GM19240 (cell line): ENCODE results near the gene SLITRK5.

Experiments
- DNase-seq: peaks from one replicate; pipeline ENCODE4 v3.0.0; 2011; ENCODE audit warnings: low spot score; ENCODE audit not compliant: insufficient read length

Gene SLITRK5

GRCh38 chr13:87671031-87671752 lies at the start of gene SLITRK5:
Gene SLITRK5 (plus strand): TSS chr13:87671371. CDS start chr13:87675389, 4,018 bp downstream.
- peak; percentile 25 for DNase-seq

- DNase-seq, result no peak
Measured at GRCh38 chr13:87622971-87623370, 48.2 kb upstream of the SLITRK5 start.

GRCh38 chr13:87656306-87656705 lies 14.9 kb upstream of the SLITRK5 start:
- no peak for DNase-seq

- no peak for DNase-seq
Measured at GRCh38 chr13:87661471-87661870, 9.7 kb upstream of the SLITRK5 start.

- no peak for DNase-seq
Measured at GRCh38 chr13:87666831-87667230, 4.3 kb upstream of the SLITRK5 start.

- no peak for DNase-seq
Measured at GRCh38 chr13:87667686-87668085, 3.5 kb upstream of the SLITRK5 start.

GRCh38 chr13:87669379-87669978 lies 1.7 kb upstream of the SLITRK5 start:
- DNase-seq, result no peak

GRCh38 chr13:87671753-87672605 lies 808 bp downstream of the SLITRK5 start:
- DNase-seq, result no peak

GRCh38 chr13:87674247-87674738 lies 3.1 kb downstream of the SLITRK5 start:
- DNase-seq, result no peak

- DNase-seq, result no peak
Measured at GRCh38 chr13:87675851-87676250, 4.7 kb downstream of the SLITRK5 start.

- no peak for DNase-seq
Measured at GRCh38 chr13:87676254-87677042, 5.3 kb downstream of the SLITRK5 start.

- no peak for DNase-seq
Measured at GRCh38 chr13:87677043-87677495, 5.9 kb downstream of the SLITRK5 start.

- DNase-seq, result no peak
Measured at GRCh38 chr13:87677496-87678371, 6.6 kb downstream of the SLITRK5 start.

- DNase-seq, result no peak
Measured at GRCh38 chr13:87678372-87678752, 7.2 kb downstream of the SLITRK5 start.

GRCh38 chr13:87680298-87680697 lies 9.1 kb downstream of the SLITRK5 start:
- DNase-seq, result no peak

GRCh38 chr13:87684850-87685742 lies 13.9 kb downstream of the SLITRK5 start:
- DNase-seq, result no peak

- DNase-seq, result no peak
Measured at GRCh38 chr13:87696458-87696857, 25.3 kb downstream of the SLITRK5 start.

- DNase-seq, result no peak
Measured at GRCh38 chr13:87698268-87698667, 27.1 kb downstream of the SLITRK5 start.

- no peak for DNase-seq
Measured at GRCh38 chr13:87709947-87710346, 38.8 kb downstream of the SLITRK5 start.
